HEK293T (cell line): ENCODE data around the gene HNRNPL.
"Not testable (repeated sequence)": the region's sequence is repeated elsewhere in the genome, so short reads cannot be mapped to it uniquely, and the experiment has no call there.

Experiments used
- CTCF ChIA-PET: fragments of 350-600 bp; formaldehyde crosslinking; extraction: SDS; loops from one replicate; lab custom pipeline; 2021; ENCODE audit warnings: antibody characterized with exemption, inconsistent platforms; lab: Yijun Ruan, JAX
- POLR2A ChIA-PET: fragments of 350-600 bp; formaldehyde crosslinking; extraction: SDS; loops from one replicate; lab custom pipeline; 2020; ENCODE audit warnings: antibody characterized with exemption, inconsistent platforms; lab: Yijun Ruan, JAX
- DNase-seq: peaks from one replicate; pipeline ENCODE4 v3.0.0; 2012; ENCODE audit warnings: mixed read lengths; ENCODE audit errors: extremely low spot score
- ARNT ChIP-seq: fragments of 450-650 bp; IDR thresholded peaks from 2 replicates; pipeline ENCODE4 v1.6.1; 2017; ENCODE audit warnings: mild to moderate bottlenecking
- BHLHE40 ChIP-seq: fragments of 450-650 bp; IDR thresholded peaks from 2 replicates; pipeline ENCODE4 v1.6.1; 2016; ENCODE audit warnings: mild to moderate bottlenecking, moderate library complexity, borderline replicate concordance
- CTBP1 ChIP-seq: fragments of 450-650 bp; IDR thresholded peaks from 2 replicates; pipeline ENCODE4 v1.6.1; 2016; ENCODE audit warnings: borderline replicate concordance
- ELF4 ChIP-seq: fragments of 450-650 bp; IDR thresholded peaks from 2 replicates; pipeline ENCODE4 v1.6.1; 2017; ENCODE audit warnings: antibody characterized with exemption
- FOXA1 ChIP-seq: fragments of 450-650 bp; IDR thresholded peaks from 2 replicates; pipeline ENCODE4 v1.6.1; 2016; ENCODE audit warnings: mild to moderate bottlenecking
- FOXK2 ChIP-seq: fragments of 450-650 bp; IDR thresholded peaks from 2 replicates; pipeline ENCODE4 v1.6.1; 2016; ENCODE audit warnings: mild to moderate bottlenecking
- FOXM1 ChIP-seq: fragments of 450-650 bp; IDR thresholded peaks from 2 replicates; pipeline ENCODE4 v1.6.1; 2017; ENCODE audit warnings: mild to moderate bottlenecking, borderline replicate concordance
- HDGF ChIP-seq: fragments of 450-650 bp; IDR thresholded peaks from 2 replicates; pipeline ENCODE4 v1.6.1; 2017; ENCODE audit warnings: antibody characterized with exemption, borderline replicate concordance
- L3MBTL2 ChIP-seq: fragments of 450-650 bp; conservative IDR thresholded peaks from 2 replicates; pipeline ENCODE4 v1.6.1; 2016; ENCODE audit warnings: mild to moderate bottlenecking
- LEF1 ChIP-seq: fragments of 450-650 bp; IDR thresholded peaks from 2 replicates; pipeline ENCODE4 v1.6.1; 2017; ENCODE audit warnings: mild to moderate bottlenecking, borderline replicate concordance
- NFRKB ChIP-seq: fragments of 450-650 bp; IDR thresholded peaks from 2 replicates; pipeline ENCODE4 v1.6.1; 2016; ENCODE audit warnings: mild to moderate bottlenecking, moderate library complexity
- SP1 ChIP-seq: fragments of 450-650 bp; IDR thresholded peaks from 2 replicates; pipeline ENCODE4 v1.6.1; 2017
- SUZ12 ChIP-seq: fragments of 450-650 bp; IDR thresholded peaks from 2 replicates; pipeline ENCODE4 v1.6.1; 2016; ENCODE audit warnings: mild to moderate bottlenecking
- TARDBP ChIP-seq: fragments of 450-650 bp; IDR thresholded peaks from 2 replicates; pipeline ENCODE4 v1.6.1; 2016
- ZNF384 ChIP-seq: fragments of 450-650 bp; IDR thresholded peaks from 2 replicates; pipeline ENCODE4 v1.6.1; 2016
- TF ChIP-seq, protein P1 (sequence below): fragments of 450-650 bp; IDR thresholded peaks from 2 replicates; pipeline ENCODE4 v1.6.1; 2016

The HNRNPL gene

DNA sequence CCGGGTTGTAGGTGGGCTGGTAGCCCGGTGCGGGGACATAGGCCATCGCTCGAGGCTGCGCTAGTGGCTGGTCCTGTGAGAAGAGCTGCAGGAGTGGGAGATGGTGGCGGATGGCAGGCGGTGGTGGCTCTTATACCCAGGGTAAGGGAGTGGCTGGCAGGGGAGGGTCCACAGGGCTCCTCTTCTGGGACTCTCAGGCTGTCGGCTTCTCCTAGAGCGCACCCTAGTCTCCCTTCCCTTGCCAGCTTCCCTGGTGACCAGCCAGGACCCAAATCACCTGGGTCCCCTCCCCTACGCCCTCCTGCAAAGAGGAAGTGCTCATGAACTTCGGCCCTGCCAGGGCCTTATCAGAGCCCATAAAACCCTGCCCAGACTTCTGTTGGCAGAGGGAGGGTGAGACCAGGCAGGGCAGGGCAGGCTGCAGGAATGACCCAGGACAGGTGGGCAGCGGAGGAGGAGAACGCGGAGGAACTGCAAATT, 36.9 kb downstream of the HNRNPL start, which contains the start of gene LGALS4:
Gene LGALS4, minus strand, starts transcription at position 105 of the 480 bp plus-strand sequence. Its CDS starts 59 bp downstream, at position 46.
- POLR2A ChIA-PET, result no interaction called here
- CTCF ChIA-PET, result no interaction called here
- peak; percentile 3 for DNase-seq
- TF ChIP-seq SUZ12 (no peak), FOXA1 (no peak), ZNF384 (no peak), BHLHE40 (no peak), LEF1 (no peak), TARDBP (no peak), FOXM1 (no peak), L3MBTL2 (no peak), ARNT (no peak), SP1 (no peak), HDGF (no peak), CTBP1 (no peak), NFRKB (no peak), ELF4 (no peak), FOXK2 (no peak)
- TF ChIP-seq, protein P1, sequence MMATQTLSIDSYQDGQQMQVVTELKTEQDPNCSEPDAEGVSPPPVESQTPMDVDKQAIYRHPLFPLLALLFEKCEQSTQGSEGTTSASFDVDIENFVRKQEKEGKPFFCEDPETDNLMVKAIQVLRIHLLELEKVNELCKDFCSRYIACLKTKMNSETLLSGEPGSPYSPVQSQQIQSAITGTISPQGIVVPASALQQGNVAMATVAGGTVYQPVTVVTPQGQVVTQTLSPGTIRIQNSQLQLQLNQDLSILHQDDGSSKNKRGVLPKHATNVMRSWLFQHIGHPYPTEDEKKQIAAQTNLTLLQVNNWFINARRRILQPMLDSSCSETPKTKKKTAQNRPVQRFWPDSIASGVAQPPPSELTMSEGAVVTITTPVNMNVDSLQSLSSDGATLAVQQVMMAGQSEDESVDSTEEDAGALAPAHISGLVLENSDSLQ, result no peak

DNA sequence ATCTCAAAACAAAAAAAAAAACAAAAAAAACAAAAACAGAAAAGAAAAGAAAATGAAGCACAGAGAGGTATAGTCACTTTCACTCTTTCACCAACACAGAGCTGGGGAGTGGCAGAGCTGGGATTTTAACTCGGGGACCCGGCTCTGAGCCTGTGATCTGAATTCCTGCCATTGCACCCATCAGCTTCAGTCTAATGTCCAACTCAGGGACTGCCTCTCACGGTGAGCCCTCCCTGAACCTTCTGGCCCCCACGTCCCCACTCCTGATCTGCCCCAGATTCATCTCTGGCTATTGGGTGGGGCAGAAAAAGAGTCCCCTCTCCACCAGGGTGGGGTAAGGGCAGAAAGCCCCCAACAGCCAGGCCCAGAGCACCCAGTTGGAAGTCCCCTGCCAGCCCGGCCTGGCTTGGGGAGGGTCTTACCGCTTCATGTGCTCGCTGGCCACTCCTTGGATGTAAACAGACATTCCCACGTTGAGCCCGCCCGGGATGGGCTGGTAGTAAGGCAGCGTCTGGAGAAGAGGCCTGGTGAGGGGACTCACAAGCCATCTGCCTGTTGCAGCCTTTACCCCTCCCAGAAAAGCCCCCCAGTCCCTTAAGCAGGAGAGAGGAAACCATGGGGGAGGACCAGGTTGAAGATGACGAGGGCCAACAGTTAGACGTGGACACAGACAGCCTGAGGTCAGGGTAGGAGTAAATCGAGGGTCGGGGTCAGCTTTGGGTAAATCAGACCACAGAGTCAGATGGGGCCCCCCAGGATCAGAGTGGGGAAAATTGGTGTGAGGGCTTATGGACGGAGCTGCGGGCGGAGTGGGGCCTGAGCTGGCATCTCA, 37.6 kb downstream of the HNRNPL start:
- DNase-seq, result no peak
- ChIA-PET CTCF (no interaction called here), POLR2A (interaction anchor here (1.1 kb wide), 1 partner anchor 37 kb away, joined by 3 read pairs; no protein-coding TSS in a partner anchor)
- TF ChIP-seq NFRKB, result no peak
- TF ChIP-seq ARNT, result no peak

DNA sequence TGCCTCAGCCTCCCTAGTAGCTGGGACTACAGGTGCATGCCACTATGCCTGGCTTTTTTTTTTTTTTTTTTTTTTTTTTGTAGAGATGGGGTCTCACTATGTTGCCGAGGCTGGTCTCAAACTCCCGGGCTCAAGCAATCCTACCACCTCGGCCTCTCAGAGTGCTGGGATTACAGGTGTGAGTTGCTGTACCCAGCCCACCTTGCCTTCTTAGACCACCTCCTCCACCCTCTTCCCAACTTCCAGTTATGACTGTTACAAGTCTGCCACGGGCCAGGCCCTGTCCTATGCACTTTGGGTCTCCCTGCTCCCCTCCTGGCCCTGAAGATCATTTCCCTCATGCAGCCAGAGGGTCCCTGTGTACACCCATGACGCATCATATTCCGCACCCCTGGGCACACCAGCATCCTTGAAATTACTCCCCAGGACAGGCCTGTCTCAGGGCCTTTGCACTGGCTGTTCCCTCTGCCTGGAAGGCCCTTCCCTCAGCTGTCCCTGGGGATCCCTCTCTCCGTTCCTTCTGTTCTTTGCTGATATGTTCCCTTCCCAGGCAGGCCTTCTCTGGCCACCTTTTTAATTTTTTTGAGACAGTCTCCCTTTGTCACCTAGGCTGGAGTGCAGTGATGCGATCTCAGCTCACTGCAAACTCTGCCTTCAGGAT, 40.1 kb downstream of the HNRNPL start:
- POLR2A ChIA-PET, result interaction anchor here (0.6 kb wide), 1 partner anchor 26 kb away, joined by 3 read pairs; no protein-coding TSS in a partner anchor
- CTCF ChIA-PET, result no interaction called here
- TF ChIP-seq SUZ12 (no peak), SP1 (no peak)
- no peak for DNase-seq

DNA sequence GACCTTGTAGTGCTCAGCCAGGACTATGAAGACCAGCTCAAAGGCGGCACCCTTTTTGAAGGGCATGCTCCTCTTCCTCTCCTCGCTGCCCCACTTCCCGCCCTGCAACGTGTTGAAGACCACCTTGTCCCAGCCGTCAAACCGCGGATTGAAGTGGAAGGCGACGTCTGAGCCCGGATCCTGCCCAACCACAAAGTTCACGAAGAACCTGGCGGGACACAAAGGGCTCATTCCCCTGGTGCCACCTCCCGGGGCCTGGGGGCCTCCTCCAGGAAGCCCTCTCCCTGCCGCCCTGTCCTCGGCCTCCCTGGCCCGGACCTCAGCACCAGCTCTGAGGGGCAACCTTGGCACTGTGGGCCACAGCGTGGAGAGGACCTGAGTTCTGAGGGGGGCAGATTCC, 41.0 kb downstream of the HNRNPL start:
- POLR2A ChIA-PET, result no interaction called here
- TF ChIP-seq ELF4, result no peak
- TF ChIP-seq ARNT, result no peak
- no peak for TF ChIP-seq BHLHE40
- DNase-seq, result no peak
- CTCF ChIA-PET, result no interaction called here

DNA sequence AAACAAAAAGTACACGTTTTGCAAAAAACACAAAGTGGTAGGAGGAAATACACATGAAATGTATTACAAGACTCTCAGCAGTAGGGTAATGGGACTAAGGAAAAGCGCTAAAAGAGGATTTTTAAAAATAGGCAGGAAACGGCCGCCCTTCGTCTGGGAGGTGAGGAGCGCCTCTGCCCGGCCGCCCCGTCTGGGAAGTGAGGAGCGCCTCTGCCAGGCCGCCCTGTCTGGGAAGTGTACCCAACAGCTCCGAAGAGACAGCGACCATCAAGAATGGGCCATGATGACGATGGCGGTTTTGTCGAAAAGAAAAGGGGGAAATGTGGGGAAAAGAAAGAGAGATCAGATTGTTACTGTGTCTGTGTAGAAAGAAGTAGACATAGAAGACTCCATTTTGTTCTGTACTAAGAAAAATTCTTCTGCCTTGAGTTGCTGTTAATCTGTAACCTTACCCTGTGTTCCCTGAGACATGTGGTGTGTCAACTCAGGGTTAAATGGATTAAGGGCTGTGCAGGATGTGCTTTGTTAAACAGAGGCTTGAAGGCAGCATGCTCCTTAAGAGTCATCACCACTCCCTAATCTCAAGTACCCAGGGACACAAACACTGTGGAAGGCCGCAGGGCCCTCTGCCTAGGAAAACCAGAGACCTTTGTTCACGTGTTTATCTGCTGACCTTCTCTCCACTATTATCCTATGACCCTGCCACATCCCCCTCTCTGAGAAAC, 42.2 kb downstream of the HNRNPL start:
- DNase-seq, POLR2A ChIA-PET, CTCF ChIA-PET: not testable (repeated sequence)

DNA sequence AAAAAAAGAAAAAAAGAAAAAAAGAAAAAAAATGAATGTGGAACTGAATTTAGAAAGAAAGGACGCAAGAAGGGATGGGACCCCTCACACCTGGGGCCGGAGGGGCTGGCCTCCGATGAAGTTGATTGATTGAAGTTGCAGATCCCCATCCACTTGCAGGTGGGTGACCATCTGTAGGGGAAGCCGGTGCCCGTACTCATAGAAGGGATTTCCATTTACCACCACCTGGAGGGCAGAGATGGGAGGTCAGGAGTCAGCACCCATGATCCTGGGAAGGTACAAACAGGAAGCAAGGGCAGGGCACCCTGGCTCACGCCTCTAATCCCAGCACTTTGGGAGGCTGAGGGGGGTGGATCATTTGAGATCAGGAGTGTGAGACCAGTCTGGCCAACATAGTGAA, 43.4 kb downstream of the HNRNPL start:
- ChIA-PET CTCF (no interaction called here), POLR2A (no interaction called here)
- DNase-seq, result no peak
- TF ChIP-seq TARDBP, result no peak
- no peak for TF ChIP-seq FOXK2
- TF ChIP-seq SUZ12, result no peak
- no peak for TF ChIP-seq ARNT
- TF ChIP-seq HDGF, result no peak
- TF ChIP-seq FOXM1, result no peak
- no peak for TF ChIP-seq CTBP1
- no peak for TF ChIP-seq FOXA1
- no peak for TF ChIP-seq L3MBTL2
- no peak for TF ChIP-seq ZNF384
- TF ChIP-seq, protein P1, result no peak
- no peak for TF ChIP-seq LEF1
- no peak for TF ChIP-seq SP1
- TF ChIP-seq ELF4, result no peak
- TF ChIP-seq BHLHE40, result no peak

DNA sequence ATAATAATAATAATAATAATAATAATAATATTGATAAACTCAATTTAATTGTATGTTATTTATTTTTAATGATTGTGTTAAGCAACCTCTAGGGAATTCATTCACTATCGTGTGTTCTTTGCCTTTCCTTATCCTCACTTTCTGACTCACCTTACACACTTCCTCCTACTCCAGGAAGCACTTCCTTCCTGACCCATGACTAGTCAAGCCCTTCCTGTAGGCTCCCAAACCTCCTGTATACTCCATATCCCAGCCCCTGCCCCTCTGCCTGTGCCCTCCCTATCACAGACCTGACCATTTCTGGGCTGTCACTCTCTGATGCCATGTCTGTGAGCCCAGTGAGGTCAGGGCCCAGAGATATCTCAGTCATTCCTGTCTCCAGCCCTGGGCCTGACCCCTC, 44.6 kb downstream of the HNRNPL start:
- CTCF ChIA-PET, result no interaction called here
- POLR2A ChIA-PET, result no interaction called here
- TF ChIP-seq ELF4 (no peak), FOXM1 (no peak), CTBP1 (no peak), SP1 (no peak), FOXK2 (no peak), LEF1 (no peak), FOXA1 (no peak), L3MBTL2 (no peak), BHLHE40 (no peak), SUZ12 (no peak), HDGF (no peak), NFRKB (no peak), TARDBP (no peak)
- TF ChIP-seq, protein P1, result no peak
- no peak for DNase-seq
